ENCODE results near the gene MACROD2.
"Not testable (repeated sequence)": the region's sequence is repeated elsewhere in the genome, so short reads cannot be mapped to it uniquely, and the experiment has no call there.

The MACROD2 gene

DNA sequence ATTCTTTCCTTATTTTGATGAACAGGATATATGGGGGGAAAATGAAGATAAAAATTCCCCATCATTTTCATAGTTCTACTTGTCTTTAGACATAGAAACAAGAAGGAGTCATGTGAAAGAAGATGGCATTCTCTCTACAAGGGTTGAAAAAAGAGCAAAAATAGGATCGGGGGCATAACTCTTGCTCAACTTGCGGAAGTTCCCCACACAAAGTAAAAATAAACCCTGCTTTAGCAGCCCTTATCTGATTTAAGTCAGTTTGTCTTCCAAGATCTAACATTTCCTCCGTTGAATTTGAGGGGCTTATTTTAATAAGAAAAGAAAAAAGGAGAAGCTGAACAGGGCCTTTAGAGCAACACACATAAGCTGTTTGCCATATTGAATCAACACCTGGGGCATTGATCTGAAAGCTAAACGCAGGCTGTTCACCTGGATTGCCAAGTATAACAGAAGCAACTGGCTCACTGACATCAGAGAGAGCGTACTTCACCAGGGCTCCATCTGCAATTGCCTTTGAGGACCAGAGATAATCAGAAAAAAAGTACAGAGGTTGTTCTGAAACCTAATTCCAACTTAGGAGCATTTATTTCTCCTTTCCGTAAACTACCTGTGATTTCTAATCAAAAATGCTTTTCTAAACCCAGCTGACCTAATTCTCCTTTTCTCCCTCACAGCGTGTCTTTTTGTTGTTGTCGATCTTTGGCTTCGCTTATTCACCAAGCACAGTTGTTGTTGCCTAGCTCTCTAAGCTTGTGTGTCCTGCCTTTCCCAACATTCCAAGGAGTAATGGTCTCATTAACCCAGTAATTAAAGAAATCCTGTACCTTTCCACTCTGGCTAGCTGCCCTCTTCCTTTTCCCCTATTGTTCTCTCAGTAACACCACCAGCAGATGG lies 2010.0 kb downstream of the MACROD2 start:
- Histone ChIP-seq H3K27me3 (ENCODE audit: insufficient read depth, low read length) (no peaks in the 10 kb centered on the region), H3K4me3 (ENCODE audit: low read length) (no peak overlapping the region), H3K36me3 (ENCODE audit: insufficient read depth, low read length) (no peaks in the 10 kb centered on the region), H3K9me3 (ENCODE audit: low read length) (peaks cover 2% of the 10 kb centered on the region), H2AFZ (ENCODE audit: low read depth, low read length) (peak overlapping the region; percentile 33), H3K4me1 (ENCODE audit: insufficient read depth, low read length) (peaks cover 15% of the 10 kb centered on the region)

DNA sequence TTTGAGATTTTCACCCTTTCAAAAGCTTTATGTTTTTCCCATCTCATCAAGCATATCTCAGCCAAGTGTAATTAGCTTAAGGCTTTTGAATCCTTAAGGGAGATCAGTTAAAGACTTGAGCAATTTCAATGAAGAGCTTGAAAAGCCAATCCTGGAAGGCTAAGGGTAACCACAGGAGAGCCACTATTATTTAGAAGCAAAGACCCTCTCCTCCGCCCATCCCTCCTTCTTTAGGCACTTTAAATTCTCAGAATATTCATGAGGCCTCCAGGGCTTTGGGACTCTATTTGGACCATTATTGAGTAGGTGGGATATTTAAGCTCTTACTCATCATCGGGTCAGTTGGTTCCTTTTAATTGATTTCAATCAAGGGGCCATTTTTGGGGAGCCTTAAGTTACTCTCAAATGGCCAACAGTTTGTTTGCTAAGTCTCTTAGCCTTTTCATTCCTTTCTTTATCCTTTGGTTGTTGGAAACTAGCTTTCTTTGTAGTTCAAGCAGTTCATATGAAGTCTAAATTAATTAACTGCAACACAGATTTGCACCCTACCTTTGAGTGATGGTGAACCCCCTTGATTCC lies 2010.7 kb downstream of the MACROD2 start:
- Histone ChIP-seq H3K4me1 (ENCODE audit: insufficient read depth, low read length) (peaks cover 14% of the 10 kb centered on the region), H3K4me3 (ENCODE audit: low read length) (no peak overlapping the region), H3K27me3 (ENCODE audit: insufficient read depth, low read length) (no peaks in the 10 kb centered on the region), H2AFZ (ENCODE audit: low read depth, low read length) (peak overlapping the region; percentile 33), H3K9me3 (ENCODE audit: low read length) (peaks cover 2% of the 10 kb centered on the region), H3K36me3 (ENCODE audit: insufficient read depth, low read length) (no peaks in the 10 kb centered on the region)

GRCh38 chr20:16007164-16007563 lies 2011.8 kb downstream of the MACROD2 start:
- no peaks in the 10 kb centered on the region for H3K27me3 ChIP-seq (ENCODE audit: insufficient read depth, low read length)
- peaks cover 2% of the 10 kb centered on the region for H3K9me3 ChIP-seq (ENCODE audit: low read length)
- no peaks in the 10 kb centered on the region for H3K36me3 ChIP-seq (ENCODE audit: insufficient read depth, low read length)
- peaks cover 19% of the 10 kb centered on the region for H3K4me1 ChIP-seq (ENCODE audit: insufficient read depth, low read length)
- no peak overlapping the region for H2AFZ ChIP-seq (ENCODE audit: low read depth, low read length)
- H3K4me3 ChIP-seq (ENCODE audit: low read length), result no peak overlapping the region

DNA sequence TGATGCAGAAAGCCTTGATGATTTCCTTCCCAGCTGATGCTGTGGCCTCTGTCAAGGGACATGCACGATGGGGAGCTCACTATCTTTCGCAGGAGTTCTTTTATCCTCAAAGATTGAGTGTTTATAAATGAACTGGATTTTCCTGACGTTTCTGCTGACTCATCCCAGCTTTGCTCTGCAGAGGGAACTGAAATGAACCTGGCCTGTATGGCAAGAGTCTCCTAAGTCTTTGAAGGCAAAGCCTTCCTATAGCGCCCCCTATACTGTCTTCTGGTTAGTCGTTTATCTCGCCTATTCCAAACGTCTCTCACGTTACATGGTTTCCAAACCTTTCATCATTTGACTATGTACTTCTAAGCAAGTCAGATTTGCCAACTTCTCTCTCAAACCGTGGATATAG lies 2012.6 kb downstream of the MACROD2 start:
- Histone ChIP-seq H3K27me3 (ENCODE audit: insufficient read depth, low read length) (no peaks in the 10 kb centered on the region), H3K4me1 (ENCODE audit: insufficient read depth, low read length) (peaks cover 19% of the 10 kb centered on the region), H2AFZ (ENCODE audit: low read depth, low read length) (no peak overlapping the region), H3K4me3 (ENCODE audit: low read length) (no peak overlapping the region), H3K9me3 (ENCODE audit: low read length) (peaks cover 2% of the 10 kb centered on the region), H3K36me3 (ENCODE audit: insufficient read depth, low read length) (no peaks in the 10 kb centered on the region)

GRCh38 chr20:16011056-16011455 lies 2015.7 kb downstream of the MACROD2 start:
- Histone ChIP-seq H3K9me3 (ENCODE audit: low read length) (peaks cover 2% of the 10 kb centered on the region), H3K4me3 (ENCODE audit: low read length) (no peak overlapping the region), H3K4me1 (ENCODE audit: insufficient read depth, low read length) (peaks cover 13% of the 10 kb centered on the region), H3K27me3 (ENCODE audit: insufficient read depth, low read length) (no peaks in the 10 kb centered on the region), H3K36me3 (ENCODE audit: insufficient read depth, low read length) (no peaks in the 10 kb centered on the region), H2AFZ (ENCODE audit: low read depth, low read length) (peak overlapping the region; percentile 46)

DNA sequence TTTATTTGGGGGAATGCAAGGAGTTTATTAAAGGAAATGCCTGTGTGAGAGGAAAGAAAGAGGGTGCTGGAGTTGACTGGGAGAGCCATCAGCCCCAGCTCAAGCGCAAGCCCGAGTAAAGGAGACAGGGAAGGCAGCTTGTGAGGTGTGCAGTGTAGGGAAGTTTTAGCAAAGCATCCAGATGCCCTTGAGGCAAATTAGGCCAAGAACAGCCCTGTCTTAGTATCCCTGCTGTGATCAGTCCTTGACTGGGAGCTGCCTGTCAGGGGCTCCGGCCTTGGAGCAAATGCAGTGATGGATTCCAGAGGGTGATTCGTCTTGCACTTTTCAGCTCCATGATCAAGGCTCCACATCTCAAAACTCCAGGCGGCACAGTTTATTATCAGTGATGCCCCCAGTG lies 2016.2 kb downstream of the MACROD2 start:
- H3K36me3 ChIP-seq (ENCODE audit: insufficient read depth, low read length), result no peaks in the 10 kb centered on the region
- H2AFZ ChIP-seq (ENCODE audit: low read depth, low read length), result peak overlapping the region; percentile 46
- peaks cover 2% of the 10 kb centered on the region for H3K9me3 ChIP-seq (ENCODE audit: low read length)
- peaks cover 8% of the 10 kb centered on the region for H3K4me1 ChIP-seq (ENCODE audit: insufficient read depth, low read length)
- H3K27me3 ChIP-seq (ENCODE audit: insufficient read depth, low read length), result no peaks in the 10 kb centered on the region
- H3K4me3 ChIP-seq (ENCODE audit: low read length), result no peak overlapping the region

DNA sequence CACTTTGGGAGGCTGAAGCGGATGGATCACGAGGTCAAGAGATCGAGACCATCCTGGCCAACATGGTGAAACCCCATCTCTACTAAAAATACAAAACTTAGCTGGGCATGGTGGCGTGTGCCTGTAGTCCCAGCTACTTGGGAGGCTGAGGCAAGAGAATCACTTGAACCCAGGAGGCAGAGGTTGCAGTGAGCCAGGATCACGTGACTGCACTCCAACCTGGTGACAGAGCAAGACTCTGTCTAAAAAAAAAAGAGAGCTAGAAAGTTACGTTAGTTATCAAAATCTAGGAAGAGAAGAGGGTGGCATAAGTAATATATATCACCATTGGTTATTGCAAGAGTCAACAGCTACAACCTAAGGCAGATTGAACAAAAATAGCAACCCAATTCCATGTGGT lies 2017.6 kb downstream of the MACROD2 start:
- not testable (repeated sequence) for H3K36me3 ChIP-seq (ENCODE audit: insufficient read depth, low read length); H3K4me1 ChIP-seq (ENCODE audit: insufficient read depth, low read length); H3K4me3 ChIP-seq (ENCODE audit: low read length); H2AFZ ChIP-seq (ENCODE audit: low read depth, low read length); H3K9me3 ChIP-seq (ENCODE audit: low read length); H3K27me3 ChIP-seq (ENCODE audit: insufficient read depth, low read length)

DNA sequence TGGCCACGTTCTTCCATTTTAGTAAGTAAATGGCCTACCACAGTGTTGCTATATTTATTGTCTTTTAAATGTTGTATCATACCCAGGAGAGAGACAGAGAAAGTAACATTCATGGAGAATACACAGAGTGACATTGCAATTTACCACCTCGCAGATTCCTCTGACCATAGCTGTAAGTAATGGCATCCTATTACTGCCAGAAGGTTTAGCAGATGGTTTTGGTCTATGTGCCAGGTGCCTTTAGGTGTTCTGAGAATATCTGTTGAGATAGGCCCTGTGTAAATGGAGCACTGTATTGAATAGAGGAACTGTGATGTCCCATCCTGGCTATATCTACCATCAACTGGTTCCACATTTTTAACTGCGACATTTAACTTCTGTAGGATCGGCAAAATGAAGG lies 2018.3 kb downstream of the MACROD2 start:
- Histone ChIP-seq H3K9me3 (ENCODE audit: low read length) (peaks cover 2% of the 10 kb centered on the region), H3K27me3 (ENCODE audit: insufficient read depth, low read length) (no peaks in the 10 kb centered on the region), H2AFZ (ENCODE audit: low read depth, low read length) (no peak overlapping the region), H3K4me1 (ENCODE audit: insufficient read depth, low read length) (peaks cover 7% of the 10 kb centered on the region), H3K36me3 (ENCODE audit: insufficient read depth, low read length) (no peaks in the 10 kb centered on the region), H3K4me3 (ENCODE audit: low read length) (no peak overlapping the region)

DNA sequence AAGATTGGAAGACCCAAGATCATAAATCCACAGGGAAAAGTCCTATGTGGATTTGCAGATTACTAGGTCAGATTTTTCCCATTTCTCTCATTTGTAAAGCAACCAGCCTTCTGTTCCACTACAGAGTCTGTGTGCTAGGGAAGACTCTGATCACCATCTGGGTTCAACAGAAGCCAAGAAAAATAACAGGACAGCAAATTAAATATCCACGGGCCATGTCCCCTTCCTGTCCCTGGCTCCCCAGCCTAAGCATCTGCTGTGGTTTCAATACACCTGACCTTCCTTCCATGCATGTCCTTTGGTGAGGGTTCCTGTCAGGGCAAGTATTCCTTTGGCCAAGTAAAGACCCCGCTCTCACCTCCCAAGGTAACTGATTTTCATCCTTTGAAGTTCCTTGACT lies 2019.1 kb downstream of the MACROD2 start:
- H3K36me3 ChIP-seq (ENCODE audit: insufficient read depth, low read length), result no peaks in the 10 kb centered on the region
- peaks cover 7% of the 10 kb centered on the region for H3K4me1 ChIP-seq (ENCODE audit: insufficient read depth, low read length)
- H2AFZ ChIP-seq (ENCODE audit: low read depth, low read length), result no peak overlapping the region
- no peaks in the 10 kb centered on the region for H3K27me3 ChIP-seq (ENCODE audit: insufficient read depth, low read length)
- H3K9me3 ChIP-seq (ENCODE audit: low read length), result no peaks in the 10 kb centered on the region
- H3K4me3 ChIP-seq (ENCODE audit: low read length), result no peak overlapping the region

DNA sequence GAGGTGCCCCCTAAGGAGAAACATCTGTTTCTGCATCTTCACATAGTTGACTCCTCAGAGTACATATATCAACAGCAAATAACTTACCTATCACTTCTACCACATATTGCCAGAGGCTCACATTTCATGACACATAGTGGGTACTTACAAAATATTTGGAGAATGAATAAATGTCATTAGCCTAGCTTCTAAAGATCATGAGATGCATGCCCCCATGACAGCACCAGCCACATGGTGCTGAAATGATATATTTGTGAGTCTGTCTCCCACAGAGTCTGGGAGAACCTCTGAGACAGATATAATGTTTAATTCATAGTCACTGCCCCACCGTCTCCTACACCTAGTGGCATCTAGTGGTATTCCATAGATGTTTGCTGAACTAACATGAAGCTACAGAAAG lies 2022.3 kb downstream of the MACROD2 start:
- H3K4me1 ChIP-seq (ENCODE audit: insufficient read depth, low read length), result no peaks in the 10 kb centered on the region
- H2AFZ ChIP-seq (ENCODE audit: low read depth, low read length), result no peak overlapping the region
- H3K36me3 ChIP-seq (ENCODE audit: insufficient read depth, low read length), result no peaks in the 10 kb centered on the region
- no peak overlapping the region for H3K4me3 ChIP-seq (ENCODE audit: low read length)
- no peaks in the 10 kb centered on the region for H3K27me3 ChIP-seq (ENCODE audit: insufficient read depth, low read length)
- H3K9me3 ChIP-seq (ENCODE audit: low read length), result no peaks in the 10 kb centered on the region

DNA sequence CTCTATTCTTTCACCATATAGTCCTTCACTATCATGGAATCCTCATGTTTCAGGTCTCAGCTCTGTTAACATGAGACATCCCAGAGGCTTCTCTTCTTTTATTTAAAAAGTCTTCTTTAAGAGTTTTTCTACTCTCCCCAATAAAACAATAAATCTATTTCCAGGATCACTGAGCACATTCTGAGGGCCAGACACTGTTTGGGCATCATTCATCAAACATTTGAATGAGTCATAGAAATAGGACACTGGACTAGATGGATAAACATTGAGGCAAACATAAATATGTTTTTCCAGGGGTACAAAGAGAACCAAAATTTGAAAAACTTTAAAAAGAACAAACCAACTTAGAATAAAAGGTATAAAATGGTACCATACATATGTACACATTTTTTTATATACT lies 2023.6 kb downstream of the MACROD2 start:
- Histone ChIP-seq H2AFZ (ENCODE audit: low read depth, low read length) (no peak overlapping the region), H3K9me3 (ENCODE audit: low read length) (no peaks in the 10 kb centered on the region), H3K27me3 (ENCODE audit: insufficient read depth, low read length) (no peaks in the 10 kb centered on the region), H3K36me3 (ENCODE audit: insufficient read depth, low read length) (no peaks in the 10 kb centered on the region), H3K4me1 (ENCODE audit: insufficient read depth, low read length) (no peaks in the 10 kb centered on the region), H3K4me3 (ENCODE audit: low read length) (no peak overlapping the region)

DNA sequence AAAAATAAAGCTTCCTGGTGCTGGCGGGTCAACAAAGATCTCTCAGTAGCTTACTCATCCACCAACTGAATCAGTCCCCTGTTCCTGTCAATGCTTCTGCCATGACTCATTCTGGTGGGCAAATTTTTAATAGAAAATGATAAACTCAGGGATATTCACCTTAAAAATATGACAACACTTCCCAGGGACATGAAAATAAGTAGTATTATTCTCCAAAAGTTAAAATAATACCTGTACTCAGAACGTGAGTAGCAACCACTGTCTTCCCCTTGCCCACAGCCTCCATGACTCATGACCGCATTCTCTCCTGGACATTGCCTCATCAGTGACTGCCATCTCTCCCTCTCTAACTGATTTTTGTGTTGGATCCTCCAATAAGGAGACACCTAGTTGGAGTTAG lies 2025.7 kb downstream of the MACROD2 start:
- peaks cover 8% of the 10 kb centered on the region for H3K4me1 ChIP-seq (ENCODE audit: insufficient read depth, low read length)
- H3K36me3 ChIP-seq (ENCODE audit: insufficient read depth, low read length), result no peaks in the 10 kb centered on the region
- no peaks in the 10 kb centered on the region for H3K27me3 ChIP-seq (ENCODE audit: insufficient read depth, low read length)
- H2AFZ ChIP-seq (ENCODE audit: low read depth, low read length), result no peak overlapping the region
- H3K4me3 ChIP-seq (ENCODE audit: low read length), result no peak overlapping the region
- no peaks in the 10 kb centered on the region for H3K9me3 ChIP-seq (ENCODE audit: low read length)

DNA sequence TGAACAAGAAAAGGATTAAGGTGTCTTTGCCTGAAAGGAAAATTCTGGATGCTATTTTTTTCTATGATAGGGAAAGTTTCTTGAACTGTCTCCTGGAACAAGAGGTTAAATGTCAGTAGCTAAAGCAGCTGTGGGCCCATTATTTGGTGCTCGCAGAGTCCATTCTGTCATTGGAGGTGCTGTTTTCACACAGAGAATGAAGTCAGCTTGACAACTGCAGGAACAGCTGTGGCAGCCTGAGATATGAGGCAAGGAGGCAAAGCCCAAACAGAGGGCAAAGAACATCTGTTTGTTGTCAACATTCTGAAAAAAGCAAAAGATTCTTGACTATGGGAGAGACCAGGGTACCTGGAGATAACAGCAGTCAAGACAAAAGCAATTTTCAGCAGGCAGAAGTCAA lies 2029.8 kb downstream of the MACROD2 start:
- Histone ChIP-seq H3K27me3 (ENCODE audit: insufficient read depth, low read length) (no peaks in the 10 kb centered on the region), H3K4me1 (ENCODE audit: insufficient read depth, low read length) (peaks cover 31% of the 10 kb centered on the region), H3K9me3 (ENCODE audit: low read length) (no peaks in the 10 kb centered on the region), H3K36me3 (ENCODE audit: insufficient read depth, low read length) (no peaks in the 10 kb centered on the region), H3K4me3 (ENCODE audit: low read length) (no peak overlapping the region), H2AFZ (ENCODE audit: low read depth, low read length) (no peak overlapping the region)
